HG03108 (cell line): ENCODE data around the gene VPS51.
"Not testable (repeated sequence)": the region's sequence is repeated elsewhere in the genome, so short reads cannot be mapped to it uniquely, and the experiment has no call there.

Source experiments
- ATAC-seq: cut with Tn5 transposase; IDR thresholded peaks from one replicate; pipeline ENCODE4 v1.9.1; 2021; ENCODE audit warnings: moderate library complexity; ENCODE audit not compliant: unreplicated experiment

VPS51 gene

GRCh38 chr11:65118097-65118837 is 22.3 kb downstream of the VPS51 start:
- no peak for ATAC-seq

- ATAC-seq = not testable (repeated sequence)
Measured at GRCh38 chr11:65118891-65119669, 23.1 kb downstream of the VPS51 start.

DNA sequence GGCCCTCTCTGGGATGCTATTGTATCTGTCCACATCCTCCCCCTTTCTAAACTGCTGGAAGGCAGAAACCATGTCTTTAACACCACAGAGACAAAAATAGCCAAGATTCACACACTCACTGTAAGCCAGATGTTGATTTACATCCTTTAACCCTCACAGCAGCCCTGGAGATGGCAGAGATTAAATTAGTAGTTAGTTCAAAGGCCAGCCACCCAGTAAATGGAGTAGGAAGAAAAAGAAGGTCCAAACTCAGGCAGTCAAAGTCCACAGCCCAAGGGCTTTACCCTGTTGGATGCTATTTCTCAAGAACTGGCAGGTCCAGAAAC is 23.6 kb downstream of the VPS51 start:
- no peak for ATAC-seq

- ATAC-seq = no peak
Measured at GRCh38 chr11:65120831-65121230, 24.8 kb downstream of the VPS51 start.

GRCh38 chr11:65121447-65121864 is 25.4 kb downstream of the VPS51 start:
- no peak for ATAC-seq

DNA sequence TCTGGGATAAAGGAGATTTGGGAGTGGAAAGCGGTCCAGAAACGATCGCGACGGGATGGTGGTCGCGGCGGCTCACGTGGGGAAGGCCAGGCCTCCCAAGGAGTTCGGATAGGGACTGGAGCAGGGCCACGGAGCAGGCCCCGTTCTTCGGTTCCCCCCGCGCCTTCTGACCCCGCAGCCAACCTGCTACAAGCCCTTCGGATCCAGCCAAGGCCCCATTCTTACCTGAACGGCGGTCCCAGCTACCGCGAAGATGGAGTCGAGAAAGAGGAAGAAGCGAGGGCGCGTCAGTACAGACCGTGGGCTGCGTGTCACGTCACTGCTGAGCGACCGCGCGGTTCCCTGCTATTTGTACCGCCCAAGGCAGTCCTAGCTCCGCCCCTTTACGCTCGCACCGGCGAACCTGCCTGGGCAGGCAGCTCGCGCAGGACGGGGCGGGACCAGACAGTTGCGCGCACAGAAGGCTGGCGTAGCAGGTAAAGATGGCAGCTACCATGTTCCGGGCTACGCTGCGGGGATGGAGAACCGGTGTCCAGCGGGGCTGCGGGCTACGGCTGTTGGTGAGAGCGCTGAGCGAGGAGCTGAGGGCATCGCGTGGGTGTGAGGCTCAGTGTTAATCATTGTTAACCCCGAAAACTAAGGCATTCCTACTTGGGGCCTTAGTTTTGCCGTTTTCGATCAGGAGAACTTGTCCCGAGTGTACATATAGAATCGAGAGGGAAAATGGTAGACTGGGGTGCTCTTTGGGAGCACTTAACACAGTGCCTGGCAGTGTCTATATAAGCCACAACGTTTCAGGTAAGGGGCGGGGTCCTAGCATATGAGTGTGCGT is 26.1 kb downstream of the VPS51 start, which contains the start of the genes FAU and MRPL49:
TSS of gene FAU (minus strand) at position 270 of the 832 bp plus-strand sequence. CDS start 321 bp downstream, outside the sequence.
TSS of gene MRPL49 (plus strand) at position 457 of the 832 bp plus-strand sequence. CDS start at position 483, 26 bp downstream.
- ATAC-seq = peak; percentile 67

DNA sequence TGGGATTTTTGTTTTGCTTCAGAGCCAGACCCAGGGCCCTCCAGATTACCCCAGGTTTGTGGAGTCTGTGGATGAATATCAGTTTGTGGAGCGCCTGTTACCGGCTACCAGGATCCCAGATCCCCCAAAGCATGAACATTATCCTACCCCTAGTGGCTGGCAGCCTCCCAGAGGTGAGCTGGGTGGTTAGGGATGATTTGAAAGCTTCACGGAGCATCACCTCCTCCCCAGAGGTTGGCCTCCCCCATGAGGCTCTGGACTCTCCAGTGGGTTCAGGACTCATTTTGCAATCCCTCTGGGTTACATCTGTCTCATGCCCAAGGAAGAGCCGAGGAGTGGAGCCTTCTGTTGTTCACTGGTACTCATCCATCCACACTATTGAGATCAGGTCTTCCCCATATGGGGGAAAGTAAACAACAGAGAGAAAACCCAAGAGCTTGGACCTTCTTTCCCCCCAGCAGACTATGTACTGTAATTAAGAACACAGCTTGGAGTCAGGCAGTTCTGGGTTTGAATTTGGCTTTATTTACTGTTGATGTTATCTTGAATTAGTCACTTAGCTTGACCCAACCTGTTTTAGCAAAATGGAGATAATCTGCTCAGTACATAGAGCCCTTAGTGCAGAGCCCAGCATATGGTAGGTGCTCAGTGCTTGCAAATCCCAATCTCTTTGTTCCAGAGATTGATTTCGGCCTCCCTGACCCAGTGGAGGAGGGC is 28.6 kb downstream of the VPS51 start:
- no peak for ATAC-seq

GRCh38 chr11:65125197-65126056 is 29.4 kb downstream of the VPS51 start:
- ATAC-seq = no peak

- ATAC-seq = no peak
Measured at GRCh38 chr11:65126624-65127274, 30.7 kb downstream of the VPS51 start.

DNA sequence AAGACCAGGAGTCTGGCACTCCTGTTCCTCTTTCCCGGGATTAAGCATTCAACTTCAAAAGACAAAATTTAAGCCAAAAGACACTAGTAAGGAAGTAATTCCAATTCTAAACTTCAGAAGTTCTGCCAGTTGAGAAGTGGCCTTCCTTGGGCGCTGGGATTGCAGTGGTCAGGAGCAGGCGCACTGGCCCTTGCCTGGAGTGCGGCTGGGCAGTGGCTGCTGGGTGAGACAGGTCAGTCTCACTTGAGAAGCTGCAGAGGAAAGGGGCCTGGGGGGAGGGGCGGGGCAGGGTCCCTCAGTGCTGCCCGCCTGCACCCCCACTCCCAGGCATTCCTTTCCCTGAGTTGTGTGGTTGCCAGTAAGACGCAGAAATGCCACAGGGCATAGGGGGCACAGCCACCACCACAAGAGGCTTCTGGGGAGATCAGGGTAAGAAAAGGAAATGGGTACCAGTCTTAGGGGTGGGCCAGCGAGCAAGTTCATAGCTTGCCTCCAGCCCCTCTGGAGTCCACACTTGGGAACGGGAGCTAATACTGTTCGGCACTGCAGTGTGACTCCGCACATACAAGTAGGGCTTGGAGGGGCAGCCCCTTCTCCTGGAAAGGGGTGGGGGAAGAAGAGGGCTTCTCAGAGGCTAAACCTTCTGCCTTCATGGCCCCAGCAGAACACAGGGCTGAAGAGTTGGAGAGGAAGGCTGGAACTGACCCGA is 31.6 kb downstream of the VPS51 start:
- no peak for ATAC-seq

- ATAC-seq = no peak
Measured at GRCh38 chr11:65128182-65129145, 32.5 kb downstream of the VPS51 start.

DNA sequence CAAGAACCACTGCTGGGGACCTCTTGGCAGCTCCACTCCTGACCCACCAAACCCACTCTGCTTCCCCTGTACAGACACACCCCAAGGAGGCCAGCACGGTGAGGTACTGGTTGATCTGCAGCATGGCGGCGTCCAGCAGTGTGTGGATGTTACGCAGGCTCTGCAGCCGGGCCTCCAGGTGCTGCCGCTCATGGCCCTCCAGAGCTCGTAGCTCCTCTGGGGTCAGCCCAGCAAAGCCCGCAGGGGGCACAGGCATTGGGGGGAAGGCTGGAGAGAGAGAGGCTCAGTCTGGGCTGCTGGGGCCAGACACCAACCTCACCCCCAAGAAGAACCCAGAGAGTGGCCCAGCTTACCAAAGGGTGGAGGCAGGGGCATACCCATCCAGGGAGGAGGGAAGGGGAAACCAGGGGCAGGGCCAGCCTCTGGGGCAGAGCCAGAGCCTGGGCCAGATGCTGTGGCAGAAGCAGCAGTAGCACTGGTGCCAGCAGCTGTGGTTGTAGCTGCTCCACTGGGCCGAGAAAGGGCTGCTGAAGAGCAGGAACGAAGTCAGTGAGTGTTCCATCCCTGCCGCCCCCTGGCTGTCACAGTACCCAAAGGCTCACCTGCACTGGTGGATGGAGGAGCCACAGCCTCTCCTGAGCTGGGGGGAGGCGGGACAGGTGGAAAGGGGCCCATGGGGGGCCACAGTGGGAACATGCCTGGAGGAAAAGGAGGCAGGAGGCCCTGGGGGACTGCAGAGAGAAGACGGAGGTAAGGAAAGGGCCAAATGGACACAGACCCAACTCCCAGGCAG is 33.8 kb downstream of the VPS51 start:
- no peak for ATAC-seq

DNA sequence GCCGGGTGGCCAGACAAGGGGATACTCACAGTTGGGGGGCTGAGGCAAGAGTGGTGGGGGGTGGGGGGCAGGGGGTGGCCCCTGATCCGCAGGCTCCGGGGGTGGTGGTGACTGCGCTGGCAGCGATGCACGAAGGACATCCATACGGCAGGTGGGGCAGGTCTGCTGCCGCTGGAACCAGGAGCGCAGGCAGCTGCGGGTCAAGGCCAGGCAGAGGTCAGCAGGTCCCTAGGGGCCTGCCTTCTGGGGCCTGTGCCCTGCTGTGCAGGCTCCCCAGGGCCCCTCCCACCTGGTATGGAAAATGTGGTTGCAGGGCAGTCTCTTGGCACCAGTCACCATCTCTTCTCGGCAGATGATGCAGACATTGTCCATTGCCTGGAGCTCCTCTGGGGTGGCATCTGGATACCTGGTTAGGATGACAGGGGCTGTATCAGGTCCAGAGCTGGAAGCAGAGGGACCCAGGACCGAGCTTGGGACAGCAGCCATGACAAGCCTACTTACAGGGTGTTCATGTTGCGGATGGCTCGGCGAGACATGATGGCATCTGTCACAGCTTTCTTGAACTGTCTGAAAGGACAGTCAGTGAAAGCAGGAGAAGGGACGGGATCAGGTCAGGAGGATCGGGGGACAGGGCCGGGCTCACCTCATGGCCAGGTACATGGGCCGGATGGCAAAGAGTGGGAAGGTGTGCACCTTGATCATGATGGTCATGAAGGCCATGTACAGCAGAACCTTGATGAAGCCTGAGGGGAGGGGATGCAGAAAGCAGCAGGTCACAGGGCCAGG is 34.8 kb downstream of the VPS51 start:
- ATAC-seq = no peak

GRCh38 chr11:65131417-65131776 is 35.4 kb downstream of the VPS51 start:
- no peak for ATAC-seq

DNA sequence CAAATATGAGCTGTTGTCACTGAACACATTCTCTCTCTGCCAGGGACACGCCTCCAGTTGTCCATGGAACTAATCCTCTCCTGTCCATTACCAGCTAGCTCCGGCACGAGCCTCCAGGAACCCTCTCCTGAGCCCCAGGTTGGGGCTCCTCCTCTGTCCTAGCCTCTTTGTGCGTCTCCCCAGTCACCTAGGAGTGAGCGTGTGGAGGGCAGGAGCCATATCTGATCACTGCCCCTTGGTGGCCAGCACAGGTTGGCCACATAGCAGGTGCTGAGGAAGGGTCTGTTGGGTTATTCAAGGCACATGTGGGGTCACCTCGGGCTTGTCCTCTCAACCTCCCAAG is 35.9 kb downstream of the VPS51 start:
- ATAC-seq = no peak
